GM18909 (cell line): ENCODE data around the gene CCN2.
A peak's percentile ranks its signal among the peaks of the same experiment; 100 is the strongest.
"Not testable (repeated sequence)": the region's sequence is repeated elsewhere in the genome, so short reads cannot be mapped to it uniquely, and the experiment has no call there.

Experiments used
- ATAC-seq: cut with Tn5 transposase; IDR thresholded peaks from one replicate; pipeline ENCODE4 v1.9.1; 2021; ENCODE audit warnings: mild to moderate bottlenecking; ENCODE audit not compliant: unreplicated experiment, poor library complexity

Gene CCN2

GRCh38 chr6:131911951-131912350 is 39.2 kb downstream of the CCN2 start:
- no peak for ATAC-seq

DNA sequence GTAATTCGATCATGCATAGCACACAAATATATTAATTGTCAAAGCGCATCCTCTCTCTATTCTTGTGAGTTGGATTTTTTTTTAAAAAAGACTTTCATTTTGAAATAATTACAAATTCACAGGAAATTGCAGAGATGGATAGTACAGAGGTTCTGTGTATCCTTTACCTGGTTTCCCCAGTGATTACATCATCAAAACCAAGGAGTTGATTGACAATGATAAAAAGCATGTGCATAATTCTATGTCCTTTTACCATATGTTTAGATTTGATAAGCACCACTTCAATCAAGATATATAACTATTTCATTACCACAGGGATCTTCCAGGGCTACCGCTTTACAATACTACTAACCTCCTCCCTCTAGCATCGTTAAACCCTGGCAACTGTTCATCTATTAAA is 40.2 kb downstream of the CCN2 start:
- no peak for ATAC-seq

GRCh38 chr6:131910219-131910589 is 41.0 kb downstream of the CCN2 start:
- ATAC-seq, result peak; percentile 24

GRCh38 chr6:131909408-131910218 is 41.6 kb downstream of the CCN2 start:
- ATAC-seq, result peak; percentile 99

DNA sequence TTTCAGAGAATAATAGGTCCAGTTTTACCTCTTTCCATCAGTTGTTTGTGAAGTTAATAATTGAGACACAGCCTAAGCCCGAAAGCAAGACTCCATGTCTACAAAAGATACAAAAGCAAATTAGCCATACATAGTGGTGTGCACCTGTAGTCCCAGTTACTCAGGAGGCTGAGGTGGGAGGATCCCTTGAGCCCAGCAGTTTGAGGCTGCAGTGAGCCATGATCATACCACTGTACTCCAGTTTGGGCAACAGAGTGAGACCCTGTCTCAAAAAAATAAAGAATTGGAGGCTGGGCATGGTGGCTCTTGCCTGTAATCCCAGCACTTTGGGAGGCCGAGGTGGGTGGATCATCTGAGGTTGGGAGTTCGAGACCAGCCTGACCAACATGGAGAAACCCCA is 42.4 kb downstream of the CCN2 start:
- ATAC-seq, result not testable (repeated sequence)

- not testable (repeated sequence) for ATAC-seq
Observed at GRCh38 chr6:131903734-131904133, 47.4 kb downstream of the CCN2 start.

DNA sequence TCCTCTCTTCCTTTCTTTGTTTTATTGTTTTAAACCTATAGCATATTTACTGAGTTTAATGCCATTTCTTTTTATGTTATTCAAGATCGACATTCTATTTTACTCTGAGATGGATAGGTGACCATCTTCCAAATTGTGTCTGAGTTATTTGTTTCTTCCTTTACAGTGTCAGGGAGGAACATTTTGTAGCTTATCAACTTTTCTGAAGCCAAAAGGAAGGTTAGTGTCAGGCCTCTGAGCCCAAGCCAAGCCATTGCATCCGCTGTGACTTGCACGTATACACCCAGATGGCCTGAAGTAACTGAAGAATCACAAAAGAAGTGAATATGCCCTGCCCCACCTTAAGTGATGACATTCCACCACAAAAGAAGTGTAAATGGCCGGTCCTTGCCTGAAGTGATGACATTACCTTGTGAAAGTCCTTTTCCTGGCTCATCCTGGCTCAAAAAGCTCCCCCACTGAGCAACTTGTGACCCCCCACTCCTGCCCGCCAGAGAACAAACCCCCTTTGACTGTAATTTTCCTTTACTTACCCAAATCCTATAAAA is 49.8 kb downstream of the CCN2 start:
- ATAC-seq, result not testable (repeated sequence)

- ATAC-seq, result no peak
Observed at GRCh38 chr6:131900231-131900630, 50.9 kb downstream of the CCN2 start.

DNA sequence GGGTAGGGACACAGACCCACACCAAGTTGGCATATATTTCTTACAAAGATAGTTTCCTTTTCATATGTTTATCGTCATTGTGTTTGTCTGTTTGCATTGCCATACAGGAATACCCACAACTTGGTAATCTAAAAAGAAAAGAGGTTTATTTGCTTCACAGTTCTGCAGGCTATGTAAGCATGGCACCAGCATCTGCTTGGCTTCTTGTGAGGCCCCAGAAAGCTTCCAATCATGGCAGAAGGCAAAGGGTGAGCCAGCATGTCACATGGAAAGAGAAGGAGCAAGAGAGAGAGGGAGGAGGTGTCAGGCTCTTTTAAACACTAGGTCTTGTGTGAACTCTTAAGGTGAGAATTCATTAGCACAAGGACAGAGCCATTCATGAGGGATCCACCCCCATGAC is 52.5 kb downstream of the CCN2 start:
- ATAC-seq, result no peak
